Measurements from ENCODE around the gene POM121C. TPM values are rescaled to one million over a fixed set of nuclear protein-coding genes. Genes with fewer than 3 reads are reported as not detected.

The POM121C gene
- total RNA-seq, 1 donor = 10.8 TPM

Small RNA genes lying within 50 kb of the gene (small RNA-seq; reads per million reads assigned to genes)
- gene AC211429.1 (not detected), gene RF00019 (not detected)

Other genes starting within 250 kb of the POM121C start
- gene TRIM73, start 90.7 kb downstream of the POM121C start, total RNA-seq = 0.64 and 0.86 TPM in 2 replicates
- not detected in 2 replicates for gene SPDYE5, start 6.0 kb upstream of the POM121C start, total RNA-seq